ENCODE results near the gene ARSA.
"Not testable (repeated sequence)": the region's sequence is repeated elsewhere in the genome, so short reads cannot be mapped to it uniquely, and the experiment has no call there.

Gene ARSA

GRCh38 chr22:50654664-50655063, 26.7 kb upstream of the ARSA start:
- DNase-seq (ENCODE audit: low read depth) = not testable (repeated sequence)

- no peak for DNase-seq (ENCODE audit: low read depth)
These were observed 25.3 kb upstream of the ARSA start for GRCh38 chr22:50653256-50653655.

GRCh38 chr22:50643821-50644101, 15.8 kb upstream of the ARSA start:
- DNase-seq (ENCODE audit: low read depth) = not testable (repeated sequence)

- not testable (repeated sequence) for DNase-seq (ENCODE audit: low read depth)
These were observed 15.3 kb upstream of the ARSA start for GRCh38 chr22:50643021-50643820.

GRCh38 chr22:50641696-50642607, 14.0 kb upstream of the ARSA start:
- no peak for DNase-seq (ENCODE audit: low read depth)

GRCh38 chr22:50640857-50641647, 13.1 kb upstream of the ARSA start:
- no peak for DNase-seq (ENCODE audit: low read depth)

- not testable (repeated sequence) for DNase-seq (ENCODE audit: low read depth)
These were observed 12.3 kb upstream of the ARSA start for GRCh38 chr22:50640296-50640695.

- DNase-seq (ENCODE audit: low read depth) = no peak
These were observed 7.6 kb upstream of the ARSA start for GRCh38 chr22:50635591-50635990.

GRCh38 chr22:50633771-50634170, 5.8 kb upstream of the ARSA start:
- no peak for DNase-seq (ENCODE audit: low read depth)

- DNase-seq (ENCODE audit: low read depth) = no peak
These were observed 5.1 kb upstream of the ARSA start for GRCh38 chr22:50633086-50633485.

- no peak for DNase-seq (ENCODE audit: low read depth)
These were observed 2.4 kb upstream of the ARSA start for GRCh38 chr22:50630376-50630775.

- DNase-seq (ENCODE audit: low read depth) = no peak
These were observed 687 bp upstream of the ARSA start for GRCh38 chr22:50628543-50629134.

GRCh38 chr22:50626850-50627641, 906 bp downstream of the ARSA start:
- DNase-seq (ENCODE audit: low read depth) = no peak

GRCh38 chr22:50626314-50626849, 1.6 kb downstream of the ARSA start:
- DNase-seq (ENCODE audit: low read depth) = no peak

GRCh38 chr22:50625568-50626313, 2.2 kb downstream of the ARSA start:
- no peak for DNase-seq (ENCODE audit: low read depth)

- no peak for DNase-seq (ENCODE audit: low read depth)
These were observed 2.8 kb downstream of the ARSA start for GRCh38 chr22:50625131-50625567.

GRCh38 chr22:50624347-50625130, 3.4 kb downstream of the ARSA start:
- no peak for DNase-seq (ENCODE audit: low read depth)

GRCh38 chr22:50622723-50623327, 5.1 kb downstream of the ARSA start:
- DNase-seq (ENCODE audit: low read depth) = no peak

All from activated T-helper 1 cell treated with Interleukin-2 at 50 U/mL for 16 hours (primary cell).